DMS79 (cell line): ENCODE measurements around the gene B3GALT6.

Experiments
- DNase-seq: peaks from one replicate; lab custom pipeline; 2025; lab: John Stamatoyannopoulos, UW

The B3GALT6 gene

DNA sequence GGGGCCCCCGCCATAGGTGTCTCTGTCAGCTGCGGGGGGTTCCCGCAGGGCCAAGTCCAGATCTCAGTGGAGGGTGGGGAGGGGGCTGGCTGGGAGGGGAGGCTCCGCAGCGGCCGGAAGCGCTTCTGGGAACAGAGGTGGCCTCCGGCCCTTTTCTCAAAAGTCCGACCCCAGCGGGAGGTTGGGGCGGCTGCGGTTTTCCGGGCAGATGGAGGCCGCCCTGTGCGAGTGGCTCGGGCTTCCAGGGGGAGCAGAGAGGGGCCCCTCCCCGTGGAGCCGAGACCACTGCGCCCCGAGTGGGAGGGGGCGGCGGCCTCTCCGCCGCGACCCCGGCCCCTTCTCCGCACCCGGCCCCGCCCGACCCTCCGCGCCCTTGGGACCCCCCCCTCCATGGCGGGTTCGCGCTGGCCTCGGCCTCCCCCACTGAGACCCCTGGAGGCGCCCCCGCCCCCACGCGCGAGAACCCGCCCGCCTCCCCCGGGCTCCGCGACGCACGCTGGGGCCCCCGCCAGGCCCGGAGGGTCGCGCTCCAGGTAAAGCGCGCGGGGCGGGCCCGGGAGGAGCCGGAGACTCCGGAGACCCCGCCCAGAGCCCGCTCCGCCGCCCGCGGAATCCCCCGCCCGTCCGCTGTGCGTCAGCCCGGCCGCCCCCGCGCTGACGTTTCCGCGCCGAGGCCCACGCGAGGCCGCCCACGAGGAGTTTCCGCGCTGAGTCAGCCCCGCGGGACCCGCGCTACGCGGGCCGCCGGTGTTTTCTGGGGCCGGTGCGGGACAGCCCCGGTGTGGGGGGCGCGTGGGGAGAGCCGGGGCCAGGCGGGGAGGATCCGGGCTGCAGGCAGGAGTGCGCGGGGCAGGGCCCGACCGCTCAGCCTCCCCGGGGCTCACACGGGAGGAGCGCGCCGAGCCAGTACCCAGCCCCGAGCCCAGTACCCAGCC, 30.9 kb upstream of the B3GALT6 start:
- no peak for DNase-seq

DNA sequence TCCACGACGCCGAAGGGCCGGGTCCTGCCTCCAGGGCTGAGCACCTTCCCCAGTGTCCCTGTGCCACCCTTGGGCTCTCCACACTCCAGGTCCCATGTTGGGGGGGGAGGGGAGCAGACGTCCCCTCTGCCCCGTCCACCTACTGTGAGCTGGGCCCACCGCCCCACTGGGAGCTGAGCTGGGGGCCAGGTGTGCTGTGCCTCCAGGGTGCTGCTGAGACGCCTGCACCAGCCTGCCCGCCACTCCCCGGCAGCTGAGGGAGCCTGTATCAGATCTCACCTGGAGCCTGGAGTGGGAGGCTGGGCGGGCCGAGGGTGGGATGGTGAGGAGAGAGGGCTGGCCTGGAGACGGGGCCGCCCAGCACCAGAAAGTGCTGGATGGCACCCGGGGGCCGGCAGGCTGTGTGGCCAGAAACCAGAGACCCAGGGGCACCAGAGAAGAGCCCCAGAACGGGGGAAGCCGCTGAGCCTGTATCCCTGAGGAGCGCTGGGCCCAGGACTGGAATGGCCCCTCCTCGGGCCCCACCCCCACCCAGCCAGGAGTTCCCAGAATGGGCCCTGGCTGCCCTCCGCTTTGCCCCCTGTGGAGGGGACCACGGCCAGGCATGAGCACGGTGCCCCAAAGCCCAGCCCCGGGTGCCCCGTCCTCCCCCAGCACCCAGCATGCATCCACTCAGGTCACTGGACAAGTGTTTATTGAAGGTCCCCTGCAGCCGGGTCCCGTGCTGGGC, 29.0 kb upstream of the B3GALT6 start:
- no peak for DNase-seq

DNA sequence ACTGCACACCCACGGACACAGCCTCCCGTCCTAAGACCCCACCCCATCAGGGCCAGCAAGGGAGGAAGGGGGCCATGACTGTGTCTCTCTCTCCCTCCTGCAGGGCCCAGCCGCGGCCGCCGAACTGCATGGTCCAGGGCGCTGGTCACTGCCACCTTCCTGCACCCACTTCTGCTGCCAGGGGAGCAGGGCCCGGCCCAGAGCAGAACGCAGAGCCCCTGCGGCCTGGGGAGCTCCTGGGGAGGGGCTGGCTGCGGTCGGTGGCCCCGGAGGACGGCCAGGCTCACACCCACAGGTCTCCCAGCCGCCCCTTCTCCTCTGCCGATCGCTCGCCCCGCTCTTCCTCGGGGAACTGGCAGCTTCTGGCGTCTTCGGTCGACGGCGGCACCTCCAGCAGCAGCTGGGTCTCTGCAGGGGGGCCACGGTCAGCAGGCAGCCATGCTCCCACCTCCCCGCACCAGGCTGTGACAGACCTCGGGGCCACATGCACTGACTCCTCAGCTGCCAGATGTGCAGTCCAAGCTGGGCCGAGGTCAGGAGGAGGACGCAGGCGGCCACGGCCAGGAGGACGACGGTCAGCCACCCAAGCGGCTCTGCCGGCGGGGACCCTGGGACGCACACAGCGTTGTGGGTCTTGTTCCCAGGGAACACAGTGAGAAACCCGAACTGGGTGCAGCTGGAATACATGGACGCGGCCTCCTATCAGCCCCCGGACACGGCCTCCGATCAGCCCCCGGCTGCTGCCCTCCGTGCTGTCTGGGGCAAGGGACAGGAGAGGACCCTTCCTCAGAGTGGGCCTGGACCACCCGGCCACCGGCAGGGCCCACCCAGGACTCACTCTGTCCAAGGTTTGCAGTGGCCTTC, 28.2 kb upstream of the B3GALT6 start:
- no peak for DNase-seq

DNA sequence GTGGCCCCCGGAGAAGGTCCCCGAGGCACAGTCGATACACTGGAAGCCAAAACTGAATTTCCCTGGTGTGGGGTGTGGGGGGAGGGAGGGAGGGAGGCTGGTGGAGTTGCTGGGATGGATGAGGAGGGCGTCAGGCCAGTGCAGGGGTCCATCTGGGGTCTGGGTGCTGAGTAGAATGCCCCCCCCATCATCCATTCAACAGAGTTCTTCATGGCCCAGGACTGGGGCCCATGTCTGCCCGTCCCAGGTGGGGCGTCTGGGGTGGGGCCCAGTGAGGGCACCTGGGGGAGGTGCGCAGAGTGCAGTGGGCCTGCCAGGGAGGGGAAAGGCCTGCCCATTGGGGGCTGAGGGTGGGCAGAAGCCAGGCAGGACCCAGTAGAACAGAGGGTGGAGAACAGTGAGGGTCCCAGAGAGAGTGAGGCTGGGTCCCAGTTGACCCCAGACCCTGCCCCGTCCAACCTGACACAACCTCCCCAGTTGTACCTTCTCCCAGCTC, 27.6 kb upstream of the B3GALT6 start:
- no peak for DNase-seq

DNA sequence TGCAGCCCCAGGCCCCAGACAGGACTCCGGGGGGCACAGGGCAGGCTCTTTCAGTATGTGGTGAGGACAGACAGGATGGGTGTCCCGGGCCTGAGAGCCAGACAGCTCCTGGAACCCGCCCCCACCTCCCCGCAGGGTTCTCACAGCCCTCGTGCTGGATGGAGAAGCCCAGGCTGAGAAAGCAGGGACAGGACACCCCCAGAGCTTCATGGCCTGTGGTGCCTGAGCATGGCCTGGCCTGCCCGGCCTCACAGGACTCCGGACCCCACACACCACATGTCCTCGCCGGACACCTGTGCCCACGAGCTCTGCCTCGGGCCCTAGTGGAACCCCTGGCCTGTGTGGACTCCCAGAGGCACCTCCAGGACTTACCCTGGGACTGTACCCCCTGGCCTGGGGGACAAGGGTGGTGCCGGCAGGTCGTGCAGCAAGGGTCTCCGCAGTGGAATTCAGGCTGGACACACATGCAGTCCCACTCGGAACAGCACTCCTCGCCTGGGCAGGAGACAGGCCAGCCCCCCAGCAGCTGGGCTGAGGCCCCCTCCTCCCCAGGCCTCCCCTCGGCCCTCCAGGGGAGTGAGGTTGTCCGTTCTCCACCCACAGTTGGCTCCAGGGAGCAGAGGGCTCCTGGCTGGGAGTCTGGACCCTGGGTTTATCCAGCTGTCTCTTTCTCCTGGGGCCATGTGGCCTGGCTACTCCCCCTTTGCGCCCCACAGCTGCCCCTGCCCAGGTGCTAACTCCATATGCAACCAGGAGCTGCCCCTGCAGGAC, 26.9 kb upstream of the B3GALT6 start:
- no peak for DNase-seq

DNA sequence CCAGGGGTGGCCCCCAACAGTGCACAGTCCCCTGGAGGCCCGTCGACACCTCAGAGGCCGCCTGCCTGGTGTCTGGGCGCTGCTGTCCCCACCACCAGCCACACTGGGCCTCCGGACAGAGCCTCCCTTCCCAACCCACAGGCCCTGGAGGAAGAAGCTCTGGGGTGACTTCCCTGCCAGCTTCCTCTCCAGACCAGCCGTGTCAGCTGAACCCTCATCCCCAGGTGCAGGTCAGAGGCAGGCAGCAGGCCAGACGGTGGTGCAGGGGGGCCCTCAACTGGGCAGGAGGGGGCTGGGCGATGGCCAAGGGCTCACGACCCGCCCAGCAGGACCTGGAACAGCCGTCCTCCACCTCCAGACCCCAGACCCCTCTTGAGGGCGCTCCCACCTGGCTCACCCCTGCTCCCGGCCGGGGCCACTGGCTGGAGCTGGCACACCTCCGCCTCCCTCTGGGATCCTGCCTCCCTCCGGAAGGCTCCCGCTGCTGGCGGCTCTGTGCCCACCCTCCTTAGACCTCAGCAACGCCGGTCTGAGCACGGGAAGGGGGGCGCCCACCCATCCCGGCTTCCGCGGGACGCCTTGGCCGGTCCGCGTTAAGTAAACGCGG, 26.2 kb upstream of the B3GALT6 start:
- DNase-seq = no peak

DNA sequence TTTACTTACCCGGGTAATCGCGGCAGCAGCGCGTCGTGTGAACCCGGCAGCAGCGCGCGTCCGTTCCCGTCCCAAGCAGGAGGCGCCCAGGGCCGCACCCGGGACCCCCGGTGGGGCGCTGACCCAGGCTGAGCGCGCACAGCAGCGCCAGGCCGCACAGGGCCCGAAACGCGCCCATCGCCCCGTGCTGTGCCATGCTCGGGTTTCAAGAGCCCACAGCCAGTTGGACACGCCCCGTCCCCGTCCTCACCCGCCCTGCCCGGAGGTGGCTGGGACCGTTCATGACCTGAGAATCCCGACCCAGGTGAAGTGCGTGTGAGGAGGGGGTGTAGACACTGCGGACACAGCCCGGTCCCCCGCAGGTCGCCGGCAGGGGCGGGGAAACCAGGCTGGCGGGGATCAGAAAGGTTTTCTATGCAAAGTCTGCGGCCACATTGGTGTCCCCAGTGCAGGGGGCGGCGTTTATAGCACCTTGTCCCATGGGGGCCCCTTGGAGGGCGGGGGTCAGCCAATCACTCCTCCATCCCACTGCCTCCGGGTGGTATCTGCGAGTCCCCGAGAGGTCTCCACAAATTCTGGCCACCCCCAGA, 25.6 kb upstream of the B3GALT6 start, which contains the start of gene TNFRSF18:
Gene TNFRSF18 (minus strand): TSS at position 217 of the 590 bp plus-strand sequence. CDS start 21 bp downstream, at position 196.
- peak; percentile 36 for DNase-seq

DNA sequence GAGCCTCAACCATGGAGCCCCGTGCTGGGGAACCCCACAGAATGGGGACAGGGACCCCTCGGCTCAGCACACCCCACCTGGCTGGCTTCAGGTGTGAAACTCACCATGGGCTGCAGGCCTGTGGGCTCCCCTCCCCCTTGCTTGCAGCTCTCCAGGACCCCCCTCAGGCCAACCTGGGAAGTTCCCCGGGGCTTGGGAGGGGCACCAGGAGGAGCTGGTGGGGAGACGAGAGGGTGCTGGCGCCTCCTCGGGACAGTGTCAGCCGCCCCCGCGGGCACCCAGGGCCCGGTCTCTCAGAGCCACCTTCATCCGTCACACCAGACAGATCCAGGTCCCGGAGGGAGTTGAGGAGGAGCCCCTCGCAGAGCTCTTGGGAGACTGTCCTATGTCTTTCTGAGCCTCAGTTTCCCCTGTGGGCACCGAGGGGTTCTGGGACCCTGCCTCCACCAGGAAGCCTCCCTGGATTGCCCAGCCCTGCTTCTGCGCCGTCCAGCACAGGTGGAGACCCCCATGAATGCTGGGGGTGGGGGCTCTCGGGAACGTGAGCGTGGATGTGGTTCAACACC, 25.0 kb upstream of the B3GALT6 start:
- DNase-seq = no peak

DNA sequence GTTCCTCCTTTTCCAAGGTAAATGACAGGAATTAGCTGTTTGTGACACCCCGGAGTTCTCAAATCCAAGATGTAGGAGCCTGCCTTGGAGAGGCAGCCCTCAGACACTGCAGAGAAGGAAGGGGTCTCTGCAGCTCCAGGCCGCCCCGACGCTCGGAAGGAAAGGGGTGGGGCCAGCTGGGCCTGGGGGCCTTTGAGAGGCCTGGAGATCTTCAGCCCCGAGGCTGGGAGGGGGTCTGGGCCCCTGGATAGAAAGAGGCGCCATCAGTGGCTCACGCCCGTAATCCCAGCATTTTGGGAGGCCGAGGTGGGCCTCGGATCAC, 24.5 kb upstream of the B3GALT6 start:
- DNase-seq = no peak

DNA sequence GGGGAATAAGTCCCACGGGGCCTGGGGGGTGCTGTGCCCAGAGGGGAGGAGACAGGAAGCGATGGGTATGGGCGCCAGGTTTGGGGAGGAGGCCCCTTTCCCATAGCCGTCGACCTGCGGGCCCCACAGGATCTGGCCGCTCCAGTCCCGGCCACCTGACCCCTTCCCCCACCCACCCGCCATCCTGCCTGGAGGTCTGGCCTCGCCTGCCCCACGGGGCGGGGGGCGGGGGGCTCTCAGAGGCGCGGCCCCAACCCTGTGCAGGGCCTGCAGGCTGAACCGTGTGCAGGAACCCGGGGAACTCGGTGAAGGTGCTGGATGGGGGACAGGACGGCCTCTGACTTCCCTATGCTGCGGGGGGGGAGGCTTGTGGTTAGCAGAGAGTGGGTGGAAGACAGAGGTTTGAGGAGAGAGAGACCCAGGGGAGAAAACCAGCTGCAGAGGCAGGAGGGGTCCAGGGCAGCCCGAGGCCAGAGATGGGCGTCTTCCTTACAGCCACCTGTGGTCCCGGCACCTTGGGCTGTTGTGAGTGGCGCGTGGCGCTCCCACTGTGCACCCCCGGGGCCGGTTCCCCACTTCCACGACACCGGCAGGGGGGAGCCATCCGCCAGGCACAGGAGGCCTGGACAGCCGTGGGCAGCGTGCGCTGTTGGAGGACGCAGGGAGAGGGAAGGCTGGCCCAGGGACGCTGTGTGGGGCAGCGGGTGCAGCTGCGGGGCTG, 23.2 kb upstream of the B3GALT6 start:
- DNase-seq = no peak

DNA sequence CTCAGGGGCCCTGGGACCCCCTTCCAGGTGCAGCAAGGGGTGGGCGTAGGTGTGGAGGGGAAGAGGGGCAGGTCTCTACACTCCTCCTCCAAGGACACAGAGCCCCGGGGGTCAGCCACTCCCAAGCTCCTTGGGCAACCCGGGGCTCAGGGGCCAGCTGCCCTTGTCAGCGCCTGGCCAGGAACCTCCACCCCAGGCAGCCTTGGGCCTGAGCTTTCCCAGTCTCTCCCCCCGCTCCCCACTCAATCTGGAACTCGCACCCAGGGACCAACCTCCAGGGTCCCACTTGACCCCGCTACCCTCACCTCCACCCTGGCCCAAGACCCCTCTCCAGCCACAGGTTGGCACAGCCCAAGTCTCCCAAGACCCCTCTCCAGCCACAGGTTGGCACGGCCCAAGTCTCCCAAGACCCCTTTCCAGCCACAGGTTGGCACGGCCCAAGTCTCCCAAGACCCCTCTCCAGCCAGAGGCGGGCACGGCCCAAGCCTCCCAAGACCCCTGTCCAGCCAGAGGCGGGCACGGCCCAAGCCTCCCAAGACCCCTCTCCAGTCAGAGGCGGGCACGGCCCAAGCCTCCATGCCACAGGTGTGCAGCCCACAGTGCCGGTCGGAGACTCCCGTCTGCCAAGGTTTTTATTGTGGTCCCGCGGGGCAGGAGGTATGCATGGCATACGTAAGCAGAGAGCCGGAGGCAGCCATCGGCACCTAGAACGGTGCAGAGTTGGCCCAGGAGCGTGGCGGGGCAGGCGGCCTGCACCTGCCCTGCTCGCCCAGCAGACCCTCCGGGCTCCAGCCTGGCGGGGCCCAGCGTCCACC, 21.1 kb upstream of the B3GALT6 start:
- no peak for DNase-seq

DNA sequence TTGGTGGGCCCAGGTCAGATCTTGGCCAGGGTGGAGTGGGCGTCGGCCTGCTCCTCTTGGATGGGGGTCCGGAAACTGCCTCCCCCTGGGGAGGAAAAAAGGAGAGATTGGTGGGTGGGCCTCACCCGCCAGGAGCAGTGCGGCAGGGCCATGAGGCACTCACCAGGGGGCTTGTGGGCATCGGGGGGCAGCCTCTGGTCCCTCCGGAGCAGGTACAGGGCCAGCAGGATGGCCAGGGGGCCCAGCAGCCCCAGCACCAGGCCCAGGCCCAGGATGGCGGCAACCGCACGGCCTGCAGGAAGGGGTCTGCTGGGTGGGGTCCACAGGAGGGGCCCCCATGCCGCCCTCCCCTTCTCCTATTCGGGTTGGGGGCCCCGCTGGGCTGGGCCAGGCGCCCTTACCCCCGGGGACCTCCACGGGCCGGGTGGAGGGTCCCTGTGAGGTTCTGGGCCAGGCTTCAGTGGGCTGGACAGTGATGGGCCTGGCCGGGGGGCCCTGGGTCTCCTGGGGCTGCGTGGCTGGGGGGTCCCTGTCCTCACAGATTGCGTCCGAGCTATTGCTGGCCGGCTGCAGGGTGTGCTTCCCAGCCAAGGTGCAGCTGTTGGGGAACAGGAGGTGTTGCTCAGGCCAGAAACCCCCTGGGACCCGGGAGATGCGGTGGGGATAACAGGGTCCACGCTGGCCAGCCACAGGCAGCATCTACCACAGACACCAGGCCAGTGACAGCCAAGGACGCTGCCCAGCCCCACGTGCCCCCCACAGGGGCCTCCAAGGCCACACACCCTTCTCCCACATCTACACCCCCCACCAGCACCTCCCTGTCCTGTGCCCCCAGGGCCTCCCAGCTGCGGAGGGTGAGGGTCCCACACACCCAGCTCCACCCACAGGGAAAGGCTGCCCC, 20.2 kb upstream of the B3GALT6 start:
- DNase-seq = no peak

DNA sequence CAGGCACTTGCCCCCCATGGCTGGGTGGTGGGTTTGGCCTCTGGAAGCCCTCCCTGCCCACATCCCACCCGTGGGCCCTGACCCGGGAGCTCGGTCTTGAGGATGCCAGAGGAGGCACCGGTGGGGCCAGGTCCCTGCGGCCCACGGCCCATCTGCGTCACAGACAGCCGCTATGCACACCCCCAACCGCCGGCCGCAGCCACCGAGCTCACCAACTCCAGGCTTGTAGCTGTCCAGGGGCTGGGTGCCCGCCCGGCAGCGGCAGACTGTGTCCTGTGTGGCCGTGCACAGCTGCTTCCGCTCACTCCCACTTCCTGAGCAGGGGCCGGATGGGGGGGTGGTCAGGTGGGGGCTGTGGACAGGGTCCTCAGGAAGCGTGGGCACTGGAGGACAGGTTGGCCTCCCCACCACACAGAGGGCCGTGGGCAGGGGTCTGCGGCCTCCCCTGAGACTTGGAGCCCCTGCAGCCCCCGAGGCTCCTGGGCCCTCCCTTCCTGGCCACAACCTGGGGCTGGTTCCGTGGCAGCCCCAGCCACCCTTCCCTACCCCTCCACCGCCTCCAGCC, 19.2 kb upstream of the B3GALT6 start:
- DNase-seq = no peak

DNA sequence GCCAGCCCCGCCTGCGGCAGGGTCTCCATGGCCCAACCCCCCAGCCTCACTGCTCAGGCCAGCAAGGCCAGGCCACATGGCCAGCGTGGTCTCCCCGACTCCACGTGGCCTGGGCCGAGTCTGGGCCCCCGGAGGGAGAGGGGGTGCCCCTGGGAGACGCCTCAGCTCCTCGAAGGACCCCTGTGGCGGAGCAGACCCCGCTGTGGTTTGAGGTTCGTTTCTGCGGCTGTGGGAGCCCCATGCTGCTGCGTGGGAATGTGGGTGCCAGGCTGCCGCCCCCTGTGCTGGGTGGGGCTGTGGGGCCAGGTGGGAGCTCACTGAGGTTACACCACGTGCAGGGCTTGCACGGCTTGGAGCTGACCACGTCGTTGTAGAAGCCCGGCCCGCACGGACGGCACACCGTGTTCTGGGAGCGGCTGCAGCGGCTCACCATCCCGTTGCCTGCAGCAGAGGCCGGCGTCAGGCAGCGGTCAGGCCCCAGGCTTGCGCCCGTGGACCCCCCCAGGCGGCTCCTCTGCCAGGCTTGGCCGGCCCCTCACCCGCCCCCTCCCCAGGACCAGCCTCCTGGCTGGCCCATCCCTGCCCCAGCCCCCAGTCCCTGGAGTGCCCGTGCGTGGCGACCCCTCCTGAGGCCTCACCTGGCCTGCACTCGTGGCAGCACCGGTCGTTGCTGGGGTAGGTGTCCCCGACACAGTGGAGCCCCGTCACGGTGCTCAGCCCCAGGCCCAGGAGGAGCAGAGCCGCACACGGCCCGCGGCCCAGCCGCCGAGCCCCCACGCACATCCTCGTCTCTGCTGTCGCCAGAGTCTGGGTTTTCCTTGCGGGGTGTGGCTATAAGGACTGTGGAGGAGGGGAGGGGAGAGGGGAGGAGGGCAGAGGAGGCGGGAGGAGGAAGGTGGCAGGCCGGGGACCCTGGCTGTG, 18.4 kb upstream of the B3GALT6 start, which contains the start of gene TNFRSF4:
Gene TNFRSF4 (minus strand): TSS at position 809 of the 921 bp plus-strand sequence. CDS start 26 bp downstream, at position 783.
- DNase-seq = no peak

DNA sequence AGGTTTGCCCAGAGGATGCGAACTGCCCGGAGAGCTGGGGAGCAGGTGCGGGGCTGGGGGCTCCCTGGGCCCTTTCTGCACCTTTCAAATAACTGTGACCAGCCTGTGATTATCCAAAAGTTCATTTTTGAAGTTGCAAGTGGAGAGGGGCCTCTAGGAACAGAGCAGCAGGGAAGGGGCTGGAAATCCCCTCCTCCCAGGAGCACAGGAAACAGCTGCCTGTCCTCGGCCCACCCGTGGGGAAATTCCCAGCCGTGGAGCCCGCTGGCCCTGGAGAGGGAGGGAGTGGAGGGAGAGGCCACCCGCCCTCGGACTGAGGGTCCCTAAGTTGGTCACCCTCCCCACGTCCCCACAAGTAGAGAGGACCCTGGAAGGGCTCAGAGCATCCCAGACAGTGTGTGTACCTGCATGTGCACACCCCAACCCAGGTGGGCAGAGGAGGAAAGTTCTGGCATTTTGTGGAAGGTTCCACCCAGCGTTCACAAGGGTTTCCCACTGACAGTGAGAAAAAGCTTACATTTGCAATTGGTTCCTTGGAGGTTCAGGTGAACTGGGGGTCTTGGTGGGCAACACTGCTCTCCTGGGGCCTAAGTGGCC, 16.9 kb upstream of the B3GALT6 start:
- DNase-seq = no peak
